Loucy (cell line): Measurements from ENCODE around the gene PDIA4.

Experiments used
- EZH2phosphoT487 ChIP-seq: fragments of 200-600 bp; IDR thresholded peaks from 2 replicates; pipeline ENCODE4 v1.6.1; 2018; ENCODE audit warnings: antibody characterized with exemption, mild to moderate bottlenecking, moderate library complexity, borderline replicate concordance
- TF ChIP-seq, protein P1 (sequence below): fragments of 200-600 bp; sonication (generic); conservative IDR thresholded peaks from 2 replicates; pipeline ENCODE4 v1.5.1; 2014; ENCODE audit warnings: mild to moderate bottlenecking, antibody characterized with exemption, low read length

- TF ChIP-seq, protein P1, sequence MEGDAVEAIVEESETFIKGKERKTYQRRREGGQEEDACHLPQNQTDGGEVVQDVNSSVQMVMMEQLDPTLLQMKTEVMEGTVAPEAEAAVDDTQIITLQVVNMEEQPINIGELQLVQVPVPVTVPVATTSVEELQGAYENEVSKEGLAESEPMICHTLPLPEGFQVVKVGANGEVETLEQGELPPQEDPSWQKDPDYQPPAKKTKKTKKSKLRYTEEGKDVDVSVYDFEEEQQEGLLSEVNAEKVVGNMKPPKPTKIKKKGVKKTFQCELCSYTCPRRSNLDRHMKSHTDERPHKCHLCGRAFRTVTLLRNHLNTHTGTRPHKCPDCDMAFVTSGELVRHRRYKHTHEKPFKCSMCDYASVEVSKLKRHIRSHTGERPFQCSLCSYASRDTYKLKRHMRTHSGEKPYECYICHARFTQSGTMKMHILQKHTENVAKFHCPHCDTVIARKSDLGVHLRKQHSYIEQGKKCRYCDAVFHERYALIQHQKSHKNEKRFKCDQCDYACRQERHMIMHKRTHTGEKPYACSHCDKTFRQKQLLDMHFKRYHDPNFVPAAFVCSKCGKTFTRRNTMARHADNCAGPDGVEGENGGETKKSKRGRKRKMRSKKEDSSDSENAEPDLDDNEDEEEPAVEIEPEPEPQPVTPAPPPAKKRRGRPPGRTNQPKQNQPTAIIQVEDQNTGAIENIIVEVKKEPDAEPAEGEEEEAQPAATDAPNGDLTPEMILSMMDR, result no peak
- no peak for TF ChIP-seq EZH2phosphoT487
Observed at GRCh38 chr7:148963583-148964482, 64.5 kb downstream of the PDIA4 start.
